GM12864 (cell line): ENCODE results near the gene LRP3.

Experiments used
- DNase-seq: peaks from one replicate; pipeline ENCODE4 v3.0.0-alpha.2; 2011; ENCODE audit warnings: low read depth
- H3K4me3 ChIP-seq: 2 replicates; pipeline ENCODE4 v1.5.1; 2011; ENCODE audit warnings: mild to moderate bottlenecking, low read depth, low read length, control low read depth
- CTCF ChIP-seq: IDR thresholded peaks from 2 replicates; pipeline ENCODE4 v1.5.1; 2011; ENCODE audit warnings: low read depth, mild to moderate bottlenecking, moderate library complexity, low read length, control low read depth, inconsistent platforms; ENCODE audit errors: missing control alignments

LRP3 gene

GRCh38 chr19:33234092-33234491 is 40.0 kb downstream of the LRP3 start:
- H3K4me3 ChIP-seq: no peak overlapping the region
- TF ChIP-seq CTCF: no peak
- DNase-seq: no peak

- no peak for DNase-seq
- TF ChIP-seq CTCF: no peak
- no peak overlapping the region for H3K4me3 ChIP-seq
Measured at GRCh38 chr19:33234736-33235135, 40.6 kb downstream of the LRP3 start.

- H3K4me3 ChIP-seq: peak overlapping the region; percentile 2
- DNase-seq: peak; percentile 69
- peak; percentile 87 for TF ChIP-seq CTCF
Measured at GRCh38 chr19:33235269-33235995, 41.3 kb downstream of the LRP3 start.

- no peak for DNase-seq
- peak; percentile 13 for TF ChIP-seq CTCF
- H3K4me3 ChIP-seq: peak overlapping the region; percentile 2; the same call in 1 of the 2 replicates
Measured at GRCh38 chr19:33235996-33236350, 41.8 kb downstream of the LRP3 start.

- no peak for TF ChIP-seq CTCF
Measured at GRCh38 chr19:33236696-33237390, 42.7 kb downstream of the LRP3 start.

GRCh38 chr19:33238481-33239149 is 44.5 kb downstream of the LRP3 start:
- no peak for TF ChIP-seq CTCF
- no peak overlapping the region for H3K4me3 ChIP-seq
- DNase-seq: no peak

More at GRCh38 chr19:33236696-33237390, 42.7 kb downstream of the LRP3 start:
- DNase-seq: no peak
- H3K4me3 ChIP-seq: no peak overlapping the region
